ENCODE results near the gene B4GALNT4. TPM values are rescaled to one million over a fixed set of nuclear protein-coding genes. Genes with fewer than 3 reads are reported as not detected.
"Not testable (repeated sequence)": the region's sequence is repeated elsewhere in the genome, so short reads cannot be mapped to it uniquely, and the experiment has no call there.

The B4GALNT4 gene
- total and polyA plus RNA-seq, 2 experiments from 2014 or later = 2.3 to 16.5 TPM

- H3K4me3 ChIP-seq = no peak overlapping the region
- WGBS, 2 experiments (ENCODE audit: low coverage in 1 of 2, low lambda C conversion rate in 2 of 2, missing lambda C conversion rate in 2 of 2) = 54 to 69% methylated on average over 6 of the region's 6 CpGs
- no peaks in the 10 kb centered on the region for H3K27me3 ChIP-seq (replicated peaks; ENCODE audit: insufficient read depth)
- no peak overlapping the region for H3K27ac ChIP-seq
- in situ Hi-C loops (cut with MboI) = no loop called here
- H4K20me1 ChIP-seq (ENCODE audit: insufficient read depth) = no peaks in the 10 kb centered on the region
- no peaks in the 10 kb centered on the region for H3K36me3 ChIP-seq (ENCODE audit: low read depth)
- no peaks in the 10 kb centered on the region for H3K9me2 ChIP-seq (ENCODE audit: insufficient read depth)
- H2AFZ ChIP-seq = no peak overlapping the region
- DNase-seq = no peak
- TF ChIP-seq EZH2 (IDR thresholded peaks at IDR 0.05; ENCODE audit: insufficient read depth, poor library complexity, severe bottlenecking) = no peak
- TF ChIP-seq EZH2phosphoT487 (IDR thresholded peaks at IDR 0.05; ENCODE audit: insufficient read depth, low read depth) = no peak
- no peak overlapping the region for H3K4me2 ChIP-seq (ENCODE audit: unreplicated experiment)
- H3F3A ChIP-seq (ENCODE audit: insufficient read depth) = no peaks in the 10 kb centered on the region
- H3K79me2 ChIP-seq (ENCODE audit: insufficient read depth) = no peaks in the 10 kb centered on the region
- no peak overlapping the region for H3K9ac ChIP-seq
- H3K9me3 ChIP-seq (ENCODE audit: low read depth) = no peaks in the 10 kb centered on the region
- H3K4me1 ChIP-seq (ENCODE audit: insufficient read depth) = no peaks in the 10 kb centered on the region
Observed at GRCh38 chr11:386483-386882, 17.2 kb downstream of the B4GALNT4 start.

GRCh38 chr11:387193-387793 is 18.0 kb downstream of the B4GALNT4 start:
- Histone ChIP-seq H3K9me3 (ENCODE audit: low read depth) (no peaks in the 10 kb centered on the region), H3K9me2 (ENCODE audit: insufficient read depth) (no peaks in the 10 kb centered on the region), H3K79me2 (ENCODE audit: insufficient read depth) (no peaks in the 10 kb centered on the region), H3K4me2 (ENCODE audit: unreplicated experiment) (no peak overlapping the region), H3K9ac (no peak overlapping the region), H3K36me3 (ENCODE audit: low read depth) (no peaks in the 10 kb centered on the region), H3K4me1 (ENCODE audit: insufficient read depth) (no peaks in the 10 kb centered on the region), H3F3A (ENCODE audit: insufficient read depth) (no peaks in the 10 kb centered on the region), H2AFZ (no peak overlapping the region), H3K27me3 (replicated peaks; ENCODE audit: insufficient read depth) (no peaks in the 10 kb centered on the region), H4K20me1 (ENCODE audit: insufficient read depth) (no peaks in the 10 kb centered on the region), H3K27ac (no peak overlapping the region), H3K4me3 (no peak overlapping the region)
- TF ChIP-seq EZH2phosphoT487 (IDR thresholded peaks at IDR 0.05; ENCODE audit: insufficient read depth, low read depth) (no peak), EZH2 (IDR thresholded peaks at IDR 0.05; ENCODE audit: insufficient read depth, poor library complexity, severe bottlenecking) (no peak)
- WGBS, 2 experiments (ENCODE audit: low coverage in 1 of 2, low lambda C conversion rate in 2 of 2, missing lambda C conversion rate in 2 of 2) = 63% methylated on average over 4 of the region's 4 CpGs
- in situ Hi-C loops (cut with MboI) = no loop called here
- DNase-seq = no peak

GRCh38 chr11:389369-389768 is 20.1 kb downstream of the B4GALNT4 start:
- H3K4me3 ChIP-seq; H4K20me1 ChIP-seq (ENCODE audit: insufficient read depth); H3K27me3 ChIP-seq (replicated peaks; ENCODE audit: insufficient read depth); DNase-seq; H3K9me3 ChIP-seq (ENCODE audit: low read depth); H3K79me2 ChIP-seq (ENCODE audit: insufficient read depth); H3K9me2 ChIP-seq (ENCODE audit: insufficient read depth); H2AFZ ChIP-seq; H3F3A ChIP-seq (ENCODE audit: insufficient read depth); H3K4me1 ChIP-seq (ENCODE audit: insufficient read depth); in situ Hi-C loops (cut with MboI); H3K4me2 ChIP-seq (ENCODE audit: unreplicated experiment); H3K9ac ChIP-seq; H3K27ac ChIP-seq; H3K36me3 ChIP-seq (ENCODE audit: low read depth): not testable (repeated sequence)
- WGBS, 2 experiments (ENCODE audit: low coverage in 1 of 2, low lambda C conversion rate in 2 of 2, missing lambda C conversion rate in 2 of 2) = 61 to 62% methylated on average over 10 to 16 of the region's 17 CpGs

DNA sequence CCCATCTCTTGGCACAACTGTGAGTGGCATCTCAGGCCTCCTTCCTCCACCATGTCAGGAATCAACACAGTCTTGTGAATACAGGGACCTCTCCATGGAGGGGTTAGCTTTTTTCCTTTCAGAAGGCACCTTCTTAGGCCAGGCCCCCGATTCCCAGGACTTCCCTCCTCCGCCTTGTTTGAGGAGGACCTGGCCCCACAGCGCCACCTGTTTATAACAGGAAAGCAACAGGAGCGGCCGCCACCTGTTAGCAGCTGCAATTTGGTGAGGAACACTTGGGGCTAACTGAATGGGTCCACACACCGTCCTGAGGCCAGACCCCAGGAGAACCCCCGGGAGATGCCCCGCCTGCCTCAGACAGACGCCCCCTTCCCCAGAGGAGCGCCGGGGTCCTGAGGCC is 20.9 kb downstream of the B4GALNT4 start:
- H3K9me2 ChIP-seq (ENCODE audit: insufficient read depth) = no peaks in the 10 kb centered on the region
- H3F3A ChIP-seq (ENCODE audit: insufficient read depth) = no peaks in the 10 kb centered on the region
- H3K27me3 ChIP-seq (replicated peaks; ENCODE audit: insufficient read depth) = no peaks in the 10 kb centered on the region
- H3K79me2 ChIP-seq (ENCODE audit: insufficient read depth) = no peaks in the 10 kb centered on the region
- WGBS, 2 experiments (ENCODE audit: low coverage in 1 of 2, low lambda C conversion rate in 2 of 2, missing lambda C conversion rate in 2 of 2) = 42 to 50% methylated on average over 9 of the region's 11 CpGs
- DNase-seq = no peak
- H3K9ac ChIP-seq = no peak overlapping the region
- no peak overlapping the region for H3K4me3 ChIP-seq
- H3K9me3 ChIP-seq (ENCODE audit: low read depth) = no peaks in the 10 kb centered on the region
- no peak overlapping the region for H3K4me2 ChIP-seq (ENCODE audit: unreplicated experiment)
- no peak for TF ChIP-seq EZH2 (IDR thresholded peaks at IDR 0.05; ENCODE audit: insufficient read depth, poor library complexity, severe bottlenecking)
- no peak for TF ChIP-seq EZH2phosphoT487 (IDR thresholded peaks at IDR 0.05; ENCODE audit: insufficient read depth, low read depth)
- H4K20me1 ChIP-seq (ENCODE audit: insufficient read depth) = no peaks in the 10 kb centered on the region
- no peak overlapping the region for H3K27ac ChIP-seq
- no peak overlapping the region for H2AFZ ChIP-seq
- H3K36me3 ChIP-seq (ENCODE audit: low read depth) = no peaks in the 10 kb centered on the region
- in situ Hi-C loops (cut with MboI) = no loop called here
- H3K4me1 ChIP-seq (ENCODE audit: insufficient read depth) = peaks cover 13% of the 10 kb centered on the region
